ENCODE results near the gene CYP1A2.

CYP1A2 gene

GRCh38 chr15:74748322-74748946 lies at the start of gene CYP1A2:
TSS of gene CYP1A2 (plus strand) at chr15:74748845. CDS start at chr15:74749739, 894 bp downstream.
- in situ Hi-C loops (cut with MboI; ENCODE audit: low pct_unique_long_range_greater_than_20kb, low sequenced_read_pairs, unreplicated experiment): no loop called here
- DNase-seq (ENCODE audit: low spot score): no peak
- TF ChIP-seq, protein P1, sequence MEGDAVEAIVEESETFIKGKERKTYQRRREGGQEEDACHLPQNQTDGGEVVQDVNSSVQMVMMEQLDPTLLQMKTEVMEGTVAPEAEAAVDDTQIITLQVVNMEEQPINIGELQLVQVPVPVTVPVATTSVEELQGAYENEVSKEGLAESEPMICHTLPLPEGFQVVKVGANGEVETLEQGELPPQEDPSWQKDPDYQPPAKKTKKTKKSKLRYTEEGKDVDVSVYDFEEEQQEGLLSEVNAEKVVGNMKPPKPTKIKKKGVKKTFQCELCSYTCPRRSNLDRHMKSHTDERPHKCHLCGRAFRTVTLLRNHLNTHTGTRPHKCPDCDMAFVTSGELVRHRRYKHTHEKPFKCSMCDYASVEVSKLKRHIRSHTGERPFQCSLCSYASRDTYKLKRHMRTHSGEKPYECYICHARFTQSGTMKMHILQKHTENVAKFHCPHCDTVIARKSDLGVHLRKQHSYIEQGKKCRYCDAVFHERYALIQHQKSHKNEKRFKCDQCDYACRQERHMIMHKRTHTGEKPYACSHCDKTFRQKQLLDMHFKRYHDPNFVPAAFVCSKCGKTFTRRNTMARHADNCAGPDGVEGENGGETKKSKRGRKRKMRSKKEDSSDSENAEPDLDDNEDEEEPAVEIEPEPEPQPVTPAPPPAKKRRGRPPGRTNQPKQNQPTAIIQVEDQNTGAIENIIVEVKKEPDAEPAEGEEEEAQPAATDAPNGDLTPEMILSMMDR (IDR thresholded peaks at IDR 0.05; ENCODE audit: extremely low read depth, insufficient read depth, missing control alignments): no peak

GRCh38 chr15:74709011-74709410 lies 39.6 kb upstream of the CYP1A2 start:
- in situ Hi-C loops (cut with MboI; ENCODE audit: low pct_unique_long_range_greater_than_20kb, low sequenced_read_pairs, unreplicated experiment): no loop called here
- DNase-seq (ENCODE audit: low spot score): no peak
- TF ChIP-seq, protein P1 (IDR thresholded peaks at IDR 0.05; ENCODE audit: extremely low read depth, insufficient read depth, missing control alignments): no peak

DNA sequence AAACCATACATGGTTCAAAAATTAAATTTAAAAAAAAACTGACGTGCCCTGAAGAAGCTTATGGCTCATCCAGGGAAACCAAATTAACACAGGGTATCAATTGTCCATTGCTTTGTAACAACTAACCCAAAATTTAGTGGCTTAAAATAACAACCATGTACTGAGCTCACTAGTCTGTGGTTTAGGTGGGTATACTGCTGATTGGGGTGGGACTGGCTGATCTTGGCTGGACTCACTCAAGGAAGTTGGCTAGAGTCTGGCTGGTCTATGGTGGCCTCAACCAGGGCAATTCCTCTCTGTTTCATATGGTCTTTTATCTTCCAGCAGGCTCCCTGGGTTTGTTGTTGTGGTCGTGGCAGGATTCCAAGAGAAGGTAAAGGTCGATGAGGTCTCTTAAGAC lies 38.8 kb upstream of the CYP1A2 start:
- TF ChIP-seq, protein P1 (IDR thresholded peaks at IDR 0.05; ENCODE audit: extremely low read depth, insufficient read depth, missing control alignments): no peak
- DNase-seq (ENCODE audit: low spot score): no peak
- in situ Hi-C loops (cut with MboI; ENCODE audit: low pct_unique_long_range_greater_than_20kb, low sequenced_read_pairs, unreplicated experiment): no loop called here

DNA sequence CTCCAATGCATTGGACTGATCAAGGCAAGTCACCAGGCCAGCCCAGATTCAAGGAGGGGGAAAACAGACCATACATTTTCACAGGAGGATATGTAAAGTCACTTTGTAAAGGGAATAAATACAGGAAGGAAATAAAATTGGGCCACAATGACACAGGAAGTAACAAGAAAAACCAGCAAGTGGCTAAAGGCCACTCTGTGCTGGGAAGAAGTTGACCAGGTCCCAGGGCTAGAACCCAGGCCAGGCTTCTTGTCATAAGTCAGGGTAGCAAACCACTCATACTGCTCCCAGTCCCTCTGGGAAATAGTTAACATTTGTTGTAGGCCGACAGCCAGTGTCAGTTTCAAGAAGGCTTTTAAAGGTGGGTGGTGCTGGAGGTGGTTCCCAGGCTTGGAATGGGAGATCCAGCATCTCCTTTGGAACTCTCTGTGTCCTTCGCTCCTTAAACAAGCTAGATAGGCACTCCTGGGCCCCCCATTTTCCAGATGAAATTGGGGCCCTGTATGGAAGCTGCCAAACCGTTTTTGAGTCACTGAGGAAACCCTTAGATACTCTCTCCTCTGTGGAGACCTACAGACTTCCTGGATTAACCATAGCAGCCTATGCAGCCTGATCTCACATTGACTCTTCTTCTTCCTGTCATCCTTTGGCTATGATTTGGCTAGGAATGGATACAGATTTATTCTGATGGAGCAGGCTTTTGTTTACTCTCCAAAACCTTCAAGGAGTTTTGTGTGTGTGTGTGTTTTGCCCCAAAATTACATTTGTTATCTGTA lies 38.1 kb upstream of the CYP1A2 start:
- TF ChIP-seq, protein P1 (IDR thresholded peaks at IDR 0.05; ENCODE audit: extremely low read depth, insufficient read depth, missing control alignments): no peak
- no peak for DNase-seq (ENCODE audit: low spot score)
- in situ Hi-C loops (cut with MboI; ENCODE audit: low pct_unique_long_range_greater_than_20kb, low sequenced_read_pairs, unreplicated experiment): no loop called here

- in situ Hi-C loops (cut with MboI; ENCODE audit: low pct_unique_long_range_greater_than_20kb, low sequenced_read_pairs, unreplicated experiment): no loop called here
- TF ChIP-seq, protein P1 (IDR thresholded peaks at IDR 0.05; ENCODE audit: extremely low read depth, insufficient read depth, missing control alignments): no peak
- no peak for DNase-seq (ENCODE audit: low spot score)
These were observed 36.3 kb upstream of the CYP1A2 start for GRCh38 chr15:74712311-74712710.

GRCh38 chr15:74716651-74717050 lies 32.0 kb upstream of the CYP1A2 start:
- in situ Hi-C loops (cut with MboI; ENCODE audit: low pct_unique_long_range_greater_than_20kb, low sequenced_read_pairs, unreplicated experiment): no loop called here
- no peak for DNase-seq (ENCODE audit: low spot score)
- TF ChIP-seq, protein P1 (IDR thresholded peaks at IDR 0.05; ENCODE audit: extremely low read depth, insufficient read depth, missing control alignments): no peak
